AG04449 (cell line): ENCODE measurements around the gene PJA2.
A peak's percentile ranks its signal among the peaks of the same experiment; 100 is the strongest.

Experiments
- CTCF ChIA-PET: fragments of 350-600 bp; formaldehyde crosslinking; extraction: SDS; loops from one replicate; lab custom pipeline; 2021; ENCODE audit warnings: antibody characterized with exemption; lab: Yijun Ruan, JAX
- POLR2A ChIA-PET: fragments of 400-600, 350-600 bp; formaldehyde crosslinking; extraction: SDS; loops from one replicate; lab custom pipeline; 2020; ENCODE audit warnings: antibody characterized with exemption, inconsistent platforms; lab: Yijun Ruan, JAX
- DNase-seq: peaks from one replicate; pipeline ENCODE4 v3.0.0-alpha.2; 2010; ENCODE audit warnings: low read depth, low spot score
- H3K4me3 ChIP-seq: 2 replicates; pipeline ENCODE4 v1.5.1; 2011; ENCODE audit warnings: low read depth, mild to moderate bottlenecking, control low read depth, low read length
- CTCF ChIP-seq: IDR thresholded peaks from one replicate; pipeline ENCODE4 v1.5.1; 2011; ENCODE audit warnings: mild to moderate bottlenecking, moderate library complexity, low read length, control low read depth, inconsistent platforms; ENCODE audit not compliant: insufficient read depth; ENCODE audit errors: missing control alignments

The PJA2 gene

GRCh38 chr5:109409844-109410388 lies at the start of gene PJA2:
Gene PJA2, minus strand, starts transcription at chr5:109409974. Its CDS starts 26,541 bp downstream, at chr5:109383433.
- peak; percentile 35 for TF ChIP-seq CTCF
- POLR2A ChIA-PET = interaction anchor here (0.7 to 1.6 kb wide), 7 partner anchors 15 to 682 kb away, joined by 3 to 7 read pairs (median 4); no protein-coding TSS in a partner anchor
- CTCF ChIA-PET = no interaction called here
- peak; percentile 100 for DNase-seq
- peak within 1 kb of the TSS; percentile 96 for H3K4me3 ChIP-seq

GRCh38 chr5:109455598-109456096 lies 45.9 kb upstream of the PJA2 start:
- ChIA-PET POLR2A (interaction anchor here (0.6 kb wide), 1 partner anchor 1023 kb away, joined by 3 read pairs; no protein-coding TSS in a partner anchor), CTCF (interaction anchor here (0.8 to 1.1 kb wide), 2 partner anchors 13 to 26 kb away, joined by 3 read pairs; no protein-coding TSS in a partner anchor)
- no peak for TF ChIP-seq CTCF
- DNase-seq = peak; percentile 92
- no peak overlapping the region for H3K4me3 ChIP-seq

GRCh38 chr5:109454731-109455505 lies 45.1 kb upstream of the PJA2 start:
- CTCF ChIA-PET = interaction anchor here (0.8 to 1.3 kb wide), 5 partner anchors 10 to 26 kb away, joined by 3 read pairs; no protein-coding TSS in a partner anchor
- POLR2A ChIA-PET = no interaction called here
- H3K4me3 ChIP-seq = no peak overlapping the region
- no peak for TF ChIP-seq CTCF
- no peak for DNase-seq

- ChIA-PET POLR2A (no interaction called here), CTCF (no interaction called here)
- H3K4me3 ChIP-seq = no peak overlapping the region
- no peak for TF ChIP-seq CTCF
- DNase-seq = no peak
These were observed 43.5 kb upstream of the PJA2 start for GRCh38 chr5:109453251-109453650.

GRCh38 chr5:109452661-109453060 lies 42.9 kb upstream of the PJA2 start:
- POLR2A ChIA-PET = no interaction called here
- TF ChIP-seq CTCF = no peak
- CTCF ChIA-PET = no interaction called here
- H3K4me3 ChIP-seq = no peak overlapping the region
- DNase-seq = no peak

- no peak overlapping the region for H3K4me3 ChIP-seq
- no peak for TF ChIP-seq CTCF
- no peak for DNase-seq
- CTCF ChIA-PET = interaction anchor here (1.6 kb wide), 1 partner anchor 12 kb away, joined by 5 read pairs; no protein-coding TSS in a partner anchor
- POLR2A ChIA-PET = no interaction called here
These were observed 41.4 kb upstream of the PJA2 start for GRCh38 chr5:109451146-109451545.
